ENCODE results near the gene PHF21B.

DNA sequence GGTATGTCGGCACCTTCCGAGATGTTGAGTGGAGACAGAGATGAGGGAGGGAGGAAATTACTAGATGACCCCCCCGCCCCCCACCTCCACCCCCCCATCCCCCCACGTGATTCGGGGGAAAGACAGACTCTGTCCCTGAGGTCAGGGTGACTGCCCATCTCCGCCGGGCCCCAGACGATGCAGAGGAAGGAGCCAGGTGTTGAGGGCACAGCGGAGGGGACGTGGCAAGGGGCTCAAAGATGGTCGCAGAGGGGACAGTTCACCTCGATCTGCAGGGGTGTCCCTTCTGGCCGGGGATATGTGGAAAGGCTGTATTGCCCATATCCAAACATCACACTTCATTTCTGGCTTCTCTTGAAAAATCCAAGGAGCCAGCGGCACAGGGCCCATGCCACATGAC is 14.1 kb downstream of the PHF21B start:
- TF ChIP-seq POLR2A (IDR thresholded peaks at IDR 0.05) (no peak), POLR2AphosphoS5 (IDR thresholded peaks at IDR 0.05) (no peak), EP300 (IDR thresholded peaks at IDR 0.05) (no peak)
- TF ChIP-seq, protein P1, sequence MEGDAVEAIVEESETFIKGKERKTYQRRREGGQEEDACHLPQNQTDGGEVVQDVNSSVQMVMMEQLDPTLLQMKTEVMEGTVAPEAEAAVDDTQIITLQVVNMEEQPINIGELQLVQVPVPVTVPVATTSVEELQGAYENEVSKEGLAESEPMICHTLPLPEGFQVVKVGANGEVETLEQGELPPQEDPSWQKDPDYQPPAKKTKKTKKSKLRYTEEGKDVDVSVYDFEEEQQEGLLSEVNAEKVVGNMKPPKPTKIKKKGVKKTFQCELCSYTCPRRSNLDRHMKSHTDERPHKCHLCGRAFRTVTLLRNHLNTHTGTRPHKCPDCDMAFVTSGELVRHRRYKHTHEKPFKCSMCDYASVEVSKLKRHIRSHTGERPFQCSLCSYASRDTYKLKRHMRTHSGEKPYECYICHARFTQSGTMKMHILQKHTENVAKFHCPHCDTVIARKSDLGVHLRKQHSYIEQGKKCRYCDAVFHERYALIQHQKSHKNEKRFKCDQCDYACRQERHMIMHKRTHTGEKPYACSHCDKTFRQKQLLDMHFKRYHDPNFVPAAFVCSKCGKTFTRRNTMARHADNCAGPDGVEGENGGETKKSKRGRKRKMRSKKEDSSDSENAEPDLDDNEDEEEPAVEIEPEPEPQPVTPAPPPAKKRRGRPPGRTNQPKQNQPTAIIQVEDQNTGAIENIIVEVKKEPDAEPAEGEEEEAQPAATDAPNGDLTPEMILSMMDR (IDR thresholded peaks at IDR 0.05) = no peak

Measured in sigmoid colon (tissue), 4 donors.